H1 (cell line): ENCODE data around the gene SNAP25. TPM values are rescaled to one million over a fixed set of nuclear protein-coding genes. Genes with fewer than 3 reads are reported as not detected.

Source experiments
- CTCF ChIA-PET: fragments of 300-600 bp; sonication (Branson Sonifier 250); formaldehyde crosslinking; loops from one replicate; lab custom pipeline; 2021; ENCODE audit not compliant: partially characterized antibody; lab: Charles Lee
- POLR2A ChIA-PET: fragments of 300-600 bp; sonication (Branson Sonifier 250); formaldehyde crosslinking; loops from one replicate; lab custom pipeline; 2021; ENCODE audit warnings: inconsistent platforms; ENCODE audit not compliant: partially characterized antibody; lab: Charles Lee
- DNase-seq, 2 experiments: peaks; one replicate each; pipeline versions ENCODE4 v3.0.0 to v3.0.0-alpha.2; 2010 to 2022; ENCODE audit warnings: low spot score in 2 of 2, low read depth in 1 of 2, mixed read lengths in 1 of 2
- FAIRE-seq: peaks from 2 replicates; lab custom pipeline; 2011; peaks lifted over from hg19 to GRCh38; lab: Jason Lieb, UNC
- H2AFZ ChIP-seq: 2 replicates; pipeline ENCODE4 v1.8.1; 2012; ENCODE audit warnings: low read length, inconsistent platforms
- H2AK5ac ChIP-seq: 2 replicates; pipeline ENCODE4 v1.6.1; 2013; ENCODE audit warnings: low read depth, low read length
- H2BK120ac ChIP-seq: replicated peaks from 2 replicates; pipeline ENCODE3; 2013; ENCODE audit warnings: low read depth, low read length, inconsistent platforms
- H2BK12ac ChIP-seq: 2 replicates; pipeline ENCODE4 v1.6.1; 2013; ENCODE audit warnings: low read depth, low read length
- H2BK15ac ChIP-seq: 2 replicates; pipeline ENCODE4 v1.6.1; 2013; ENCODE audit warnings: low read length
- H2BK20ac ChIP-seq: 2 replicates; pipeline ENCODE4 v1.6.1; 2013; ENCODE audit warnings: low read length
- H2BK5ac ChIP-seq: 2 replicates; pipeline ENCODE4 v1.6.1; 2013; ENCODE audit warnings: low read depth, low read length
- H3K14ac ChIP-seq: 2 replicates; pipeline ENCODE4 v1.6.1; 2013; ENCODE audit warnings: inconsistent platforms; ENCODE audit not compliant: insufficient read length
- H3K18ac ChIP-seq: 2 replicates; pipeline ENCODE4 v1.6.1; 2013; ENCODE audit warnings: low read length; ENCODE audit errors: extremely low read depth
- H3K23ac ChIP-seq: 2 replicates; pipeline ENCODE4 v1.6.1; 2013; ENCODE audit warnings: inconsistent platforms; ENCODE audit not compliant: insufficient read length
- H3K23me2 ChIP-seq: 2 replicates; pipeline ENCODE4 v1.6.1; 2013; ENCODE audit warnings: low read depth, low read length
- H3K27ac ChIP-seq: 2 replicates; pipeline ENCODE4 v1.6.1; 2011; ENCODE audit warnings: low read depth, low read length, inconsistent platforms
- H3K27me3 ChIP-seq, 4 experiments: replicated peaks in 1 of 4; 1 replicate in 1 of 4; 2 replicates in 3 of 4; pipeline versions ENCODE4 v1.6.1 to v1.8.1; 2011 to 2013; ENCODE audit warnings: low read length in 3 of 4, mild to moderate bottlenecking in 3 of 4, inconsistent platforms in 2 of 4, mixed read lengths in 2 of 4, moderate library complexity in 1 of 4; ENCODE audit not compliant: control insufficient read depth in 3 of 4, insufficient read depth in 3 of 4; ENCODE audit errors: extremely low read depth in 1 of 4
- H3K36me3 ChIP-seq, 4 experiments: 2 replicates each; pipeline versions ENCODE4 v1.6.1 to v1.8.1; 2011 to 2013; ENCODE audit warnings: mild to moderate bottlenecking in 4 of 4, low read length in 3 of 4, moderate library complexity in 2 of 4, control low read depth in 1 of 4, inconsistent platforms in 1 of 4; ENCODE audit not compliant: insufficient read depth in 4 of 4, control insufficient read depth in 2 of 4
- H3K4ac ChIP-seq: replicated peaks from 2 replicates; pipeline ENCODE3; 2013; ENCODE audit warnings: low read length, low read depth, mixed read lengths, inconsistent platforms; ENCODE audit not compliant: insufficient read length
- H3K4me1 ChIP-seq, 4 experiments: replicated peaks in 1 of 4; 1 replicate in 1 of 4; 2 replicates in 3 of 4; pipeline versions ENCODE4 v1.6.1 to v1.8.1; 2011 to 2013; ENCODE audit warnings: low read length in 3 of 4, inconsistent platforms in 2 of 4, mixed read lengths in 1 of 4; ENCODE audit not compliant: insufficient read depth in 4 of 4, control insufficient read depth in 3 of 4
- H3K4me2 ChIP-seq, 2 experiments: 2 replicates each; pipeline versions ENCODE4 v1.6.1 to v1.8.1; 2011 to 2013; ENCODE audit warnings: low read depth in 2 of 2, low read length in 2 of 2, control low read depth in 1 of 2, inconsistent platforms in 1 of 2, mild to moderate bottlenecking in 1 of 2; ENCODE audit not compliant: insufficient read depth in 1 of 2
- H3K4me3 ChIP-seq, 4 experiments: fragments of 200-600, 300-600 bp in 1 of 4; sonication (generic), shearing (Covaris generic), sonication (Bioruptor Twin) in 1 of 4; 2 replicates each; pipeline versions ENCODE4 v1.5.1 to v1.8.1; 2011 to 2016; ENCODE audit warnings: low read length in 4 of 4, low read depth in 3 of 4, control low read depth in 2 of 4, inconsistent platforms in 2 of 4, mild to moderate bottlenecking in 2 of 4, mixed read lengths in 1 of 4, moderate library complexity in 1 of 4; ENCODE audit not compliant: insufficient read depth in 2 of 4; ENCODE audit errors: extremely low read depth in 1 of 4
- H3K56ac ChIP-seq: replicated peaks from 2 replicates; pipeline ENCODE3; 2013; ENCODE audit warnings: low read depth, mild to moderate bottlenecking, mixed read lengths, low read length, inconsistent platforms; ENCODE audit not compliant: insufficient read length
- H3K79me1 ChIP-seq: 2 replicates; pipeline ENCODE4 v1.6.1; 2013; ENCODE audit warnings: low read depth, low read length, control low read depth
- H3K79me2 ChIP-seq, 2 experiments: 2 replicates each; pipeline versions ENCODE4 v1.6.1 to v1.8.1; 2012 to 2013; ENCODE audit warnings: low read length in 2 of 2, mild to moderate bottlenecking in 2 of 2, inconsistent platforms in 1 of 2; ENCODE audit not compliant: insufficient read depth in 2 of 2, control insufficient read depth in 1 of 2
- H3K9ac ChIP-seq, 4 experiments: replicated peaks in 1 of 4; 1 replicate in 1 of 4; 2 replicates in 3 of 4; pipeline versions ENCODE4 v1.6.1 to v1.8.1; 2011 to 2013; ENCODE audit warnings: low read depth in 3 of 4, low read length in 3 of 4, control low read depth in 2 of 4, mild to moderate bottlenecking in 2 of 4, moderate library complexity in 2 of 4, inconsistent platforms in 1 of 4; ENCODE audit errors: extremely low read depth in 1 of 4
- H3K9me3 ChIP-seq, 2 experiments: 2 replicates each; pipeline versions ENCODE4 v1.6.1 to v1.8.1; 2012 to 2013; ENCODE audit warnings: mild to moderate bottlenecking in 2 of 2, moderate library complexity in 2 of 2, control low read depth in 1 of 2, inconsistent platforms in 1 of 2, low read depth in 1 of 2, low read length in 1 of 2, mixed read lengths in 1 of 2; ENCODE audit not compliant: insufficient read depth in 2 of 2
- H4K20me1 ChIP-seq, 2 experiments: replicated peaks in 1 of 2; 2 replicates each; pipeline versions ENCODE3 to v1.8.1; 2011 to 2013; ENCODE audit warnings: inconsistent platforms in 2 of 2, low read length in 2 of 2, mild to moderate bottlenecking in 1 of 2; ENCODE audit not compliant: insufficient read depth in 2 of 2, control insufficient read depth in 1 of 2
- H4K5ac ChIP-seq: 2 replicates; pipeline ENCODE4 v1.6.1; 2013; ENCODE audit warnings: low read length, low read depth, mixed read lengths, inconsistent platforms; ENCODE audit not compliant: insufficient read length
- H4K8ac ChIP-seq: 2 replicates; pipeline ENCODE4 v1.8.0; 2013; ENCODE audit warnings: mild to moderate bottlenecking, moderate library complexity, low read length, inconsistent platforms; ENCODE audit not compliant: insufficient read depth; ENCODE audit errors: extremely low read depth
- H4K91ac ChIP-seq: replicated peaks from 2 replicates; pipeline ENCODE3; 2013; ENCODE audit warnings: low read length, mixed read lengths, inconsistent platforms; ENCODE audit not compliant: insufficient read length
- CHD2 ChIP-seq: IDR thresholded peaks from 2 replicates; pipeline ENCODE4 v1.6.1; 2012; ENCODE audit warnings: low read length, improper control_type of control experiment
- SUZ12 ChIP-seq: fragments of 200-600 bp; sonication (generic); IDR thresholded peaks from 2 replicates; pipeline ENCODE4 v1.6.1; 2012; ENCODE audit warnings: mild to moderate bottlenecking, inconsistent platforms, low read length, moderate library complexity, mixed read lengths
- polyA plus RNA-seq, 7 experiments: library from polyadenylated mRNA; depleted of rRNA in 3 of 7; stranded (reverse) in 5 of 7; unstranded in 2 of 7; fragments of >200 nt in 5 of 7; fragments of 200-250 nt in 2 of 7; gene quantifications; 1 replicate in 5 of 7; 2 replicates in 1 of 7; 4 replicates in 1 of 7; pipeline versions ENCODE4 v1.2.1 to v1.2.3, GENCODE V29; 2011 to 2013; ENCODE audit warnings: missing spikeins in 2 of 7, mixed read lengths in 2 of 7
- total RNA-seq: library from RNA; stranded (reverse); fragmentation: NEBNext Ultra II Directional; extraction: Animal tissue kit (Norgen Biotek cat#: 25700); gene quantifications from 2 replicates; pipeline ENCODE4 v1.2.1, GENCODE V29; 2021

SNAP25 gene
- total and polyA plus RNA-seq, 2 of the 8 experiments (the other 6 are each of a cell fraction or from before 2014, with no cell fraction given) = 0.51 to 0.52 TPM

GRCh38 chr20:10321138-10321717, 102.6 kb downstream of the SNAP25 start:
- Histone ChIP-seq H3K14ac (no peak overlapping the region), H2AFZ (no peak overlapping the region), H4K20me1 (no peaks in the 10 kb centered on the region), H2BK15ac (peak overlapping the region; percentile 76; the same call in 1 of the 2 replicates), H4K91ac (no peak overlapping the region), H4K5ac (no peak overlapping the region), H2AK5ac (no peak overlapping the region), H3K9ac (no peak overlapping the region), H3K23me2 (no peaks in the 10 kb centered on the region), H3K9me3 (peaks cover 9 to 10% of the 10 kb centered on the region in 2 experiments; a peak in 2 of 4 replicates), H3K27ac (no peak overlapping the region), H2BK12ac (no peak overlapping the region), H3K79me1 (no peaks in the 10 kb centered on the region), H3K4me2 (no peak overlapping the region), H3K4me1 (no peaks in the 10 kb centered on the region), H3K27me3 (no peaks in the 10 kb centered on the region), H3K4me3 (no peak overlapping the region), H3K56ac (no peak overlapping the region), H3K23ac (no peak overlapping the region), H2BK20ac (no peak overlapping the region), H3K36me3 (no peaks in the 10 kb centered on the region; a peak in 1 of 8 replicates), H3K4ac (no peak overlapping the region), H2BK120ac (no peak overlapping the region), H2BK5ac (no peak overlapping the region), H3K79me2 (no peaks in the 10 kb centered on the region), H3K18ac (no peak overlapping the region), H4K8ac (no peak overlapping the region)
- ChIA-PET POLR2A (interaction anchor here (0.5 kb wide), 1 partner anchor 1237 kb away, joined by 3 read pairs; no protein-coding TSS in a partner anchor), CTCF (interaction anchor here (0.9 to 1.1 kb wide), 4 partner anchors 19 to 187 kb away, joined by 3 to 4 read pairs (median 4); no protein-coding TSS in a partner anchor)
- no peak for TF ChIP-seq CHD2
- no peak for TF ChIP-seq SUZ12
- DNase-seq (no peak), FAIRE-seq (no peak)
